Measurements from ENCODE around the gene MASP1.

- no peak for TF ChIP-seq POLR2A (IDR thresholded peaks at IDR 0.05)
- no peak for TF ChIP-seq CTCF (IDR thresholded peaks at IDR 0.05)
- no peak for TF ChIP-seq POLR2AphosphoS5 (IDR thresholded peaks at IDR 0.05)
- no peak for TF ChIP-seq EP300 (IDR thresholded peaks at IDR 0.05)
Measured at GRCh38 chr3:187262360-187262759, 29.2 kb downstream of the MASP1 start.

All from suprapubic skin (tissue), 4 donors.